Right ventricle myocardium superior (tissue), 1 donor: Measurements from ENCODE around the gene CGB8. TPM values are rescaled to one million over a fixed set of nuclear protein-coding genes. Genes with fewer than 3 reads are reported as not detected.
"Not testable (repeated sequence)": the region's sequence is repeated elsewhere in the genome, so short reads cannot be mapped to it uniquely, and the experiment has no call there.

Source experiments
- ATAC-seq: fragments of 200-7000 bp; cut with Tn5 transposase; one replicate; pipeline ENCODE4 v1.9.1; 2020; ENCODE audit warnings: mild to moderate bottlenecking; ENCODE audit not compliant: poor library complexity
- DNase-seq: peaks from one replicate; pipeline ENCODE4 v3.0.0-alpha.2; 2020
- intact Hi-C: fragments of 100-400 bp; cut with DNase I; formaldehyde crosslinking; loops from one replicate; pipeline ENCODE4 v1.11.2; 2022
- total RNA-seq: library from RNA; stranded (reverse); fragmentation: NEBNext Ultra II Directional; extraction: Animal tissue kit (Norgen Biotek cat#: 25700); gene quantifications from one replicate; pipeline ENCODE4 v1.2.1, GENCODE V29; 2021
- donor health status: DM: no; HTN: yes; CAD: no; lungs with severe emphysema.

CGB8 gene
- total RNA-seq, 1 donor from 2014 or later: not detected

DNA sequence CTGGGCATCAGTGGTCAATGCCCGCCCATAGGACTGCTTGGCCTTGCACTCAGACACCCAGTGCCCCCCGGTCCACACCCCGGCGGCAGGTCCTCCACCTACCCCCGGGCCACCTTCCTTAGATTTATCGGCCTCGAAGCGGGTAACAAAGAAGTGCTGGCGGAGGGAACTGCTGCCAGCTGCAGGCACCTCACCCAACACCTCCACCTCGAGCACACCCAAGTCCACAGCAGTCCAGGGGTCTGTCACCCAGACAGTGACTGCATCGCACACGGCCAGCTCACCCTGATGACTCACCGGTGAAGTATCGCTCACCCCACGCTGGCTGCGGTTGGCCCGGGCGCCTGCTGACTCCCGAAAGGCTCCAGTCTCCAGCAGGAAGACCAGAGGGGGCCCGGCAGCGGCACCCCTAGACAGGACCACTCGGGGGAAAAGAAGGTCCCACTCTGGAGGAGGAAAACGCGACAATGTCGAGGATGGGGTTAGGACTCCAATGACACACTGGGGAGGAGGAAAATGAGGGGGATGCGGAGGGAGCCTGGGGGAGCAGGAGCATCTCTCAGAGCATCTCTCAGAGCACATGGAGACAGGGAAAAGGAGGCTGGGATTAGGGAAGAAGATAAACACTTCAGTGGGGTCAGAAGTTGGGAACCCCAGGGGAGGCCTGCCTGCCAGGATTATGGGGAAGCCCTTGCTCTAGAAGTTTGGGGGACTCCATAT lies 10.2 kb downstream of the CGB8 start:
- intact Hi-C loops, ATAC-seq, DNase-seq: not testable (repeated sequence)

- DNase-seq, intact Hi-C loops, ATAC-seq: not testable (repeated sequence)
Measured at GRCh38 chr19:49038111-49038510, 10.8 kb downstream of the CGB8 start.

DNA sequence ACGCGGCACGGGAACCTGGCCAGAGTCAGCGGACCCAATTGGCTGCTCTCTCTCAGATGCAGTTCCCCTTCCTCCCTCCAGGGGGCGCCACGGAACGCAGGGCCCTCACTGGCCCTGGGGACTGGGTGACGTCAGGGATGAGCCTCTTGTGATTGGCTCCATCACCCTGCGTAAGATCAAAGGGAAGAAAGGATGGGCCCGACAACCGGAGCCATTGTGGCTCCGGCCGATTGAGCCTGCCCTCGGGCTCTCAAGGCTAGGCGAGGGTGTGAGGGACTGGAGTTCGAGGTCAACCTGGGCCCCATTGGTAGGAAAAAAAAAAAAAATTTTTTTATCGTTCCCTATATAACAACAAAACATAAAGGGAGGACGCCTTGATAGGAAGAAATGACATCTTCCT lies 12.1 kb downstream of the CGB8 start, which contains the start of gene CGB1:
TSS of gene CGB1 (minus strand) at position 81 of the 400 bp plus-strand sequence. CDS start 184 bp downstream, outside the sequence.
- not testable (repeated sequence) for ATAC-seq, DNase-seq

DNA sequence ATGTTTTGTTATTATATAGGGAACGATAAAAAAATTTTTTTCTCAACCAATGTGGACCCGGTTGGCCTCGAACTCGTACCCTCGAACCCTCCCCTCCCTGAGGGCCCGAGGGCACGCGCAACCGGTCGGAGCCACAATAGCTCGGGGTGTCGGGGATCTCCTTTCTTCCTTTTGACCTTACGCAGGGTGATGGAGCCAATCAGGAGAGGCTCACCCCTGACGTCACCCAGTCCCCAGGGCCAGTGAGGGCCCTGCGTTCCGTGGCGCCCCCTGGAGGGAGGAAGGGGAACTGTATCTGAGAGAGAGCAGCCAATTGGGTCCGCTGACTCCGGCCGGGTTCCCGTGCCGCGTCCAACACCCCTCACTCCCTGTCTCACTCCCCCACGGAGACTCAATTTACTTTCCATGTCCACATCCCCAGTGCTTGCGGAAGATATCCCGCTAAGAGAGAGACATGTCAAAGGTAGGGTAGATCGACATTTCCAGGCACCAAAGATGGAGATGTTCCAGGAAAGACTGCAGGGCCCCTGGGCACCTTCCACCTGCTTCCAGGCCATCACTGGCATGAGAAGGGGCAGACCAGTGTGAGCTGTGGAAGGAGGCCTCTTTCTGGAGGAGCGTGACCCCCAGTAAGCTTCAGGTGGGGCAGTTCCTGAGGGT lies 17.1 kb downstream of the CGB8 start, which contains the start of gene CGB2:
TSS of gene CGB2 (plus strand) at position 249 of the 660 bp plus-strand sequence. CDS start at position 455, 206 bp downstream.
- intact Hi-C loops, ATAC-seq, DNase-seq: not testable (repeated sequence)

More for the DNA sequence above, 12.1 kb downstream of the CGB8 start, which contains the start of gene CGB1:
- intact Hi-C loops: not testable (repeated sequence)

- intact Hi-C loops, DNase-seq, ATAC-seq: not testable (repeated sequence)
Measured at GRCh38 chr19:49030323-49030722, 18.6 kb downstream of the CGB8 start.

DNA sequence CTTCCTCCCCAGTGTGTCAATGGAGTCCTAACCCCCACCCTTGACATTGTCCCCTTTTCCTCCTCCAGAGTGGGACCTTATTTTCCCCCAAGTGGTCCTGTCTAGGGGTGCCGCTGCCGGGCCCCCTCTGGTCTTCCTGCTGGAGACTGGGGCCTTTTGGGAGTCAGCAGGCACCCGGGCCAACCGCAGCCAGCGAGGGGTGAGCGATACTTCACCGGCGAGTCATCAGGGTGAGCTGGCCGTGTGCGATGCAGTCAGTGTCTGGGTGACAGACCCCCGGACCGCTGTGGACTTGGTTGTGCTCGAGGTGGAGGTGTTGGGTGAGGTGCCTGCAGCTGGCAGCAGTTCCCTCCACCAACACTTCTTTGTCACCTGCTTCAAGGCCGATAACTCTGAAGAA lies 19.2 kb downstream of the CGB8 start:
- intact Hi-C loops, ATAC-seq, DNase-seq: not testable (repeated sequence)

- ATAC-seq, DNase-seq, intact Hi-C loops: not testable (repeated sequence)
Measured at GRCh38 chr19:49028686-49029085, 20.2 kb downstream of the CGB8 start.

GRCh38 chr19:49025599-49025998 lies 23.3 kb downstream of the CGB8 start:
- intact Hi-C loops, DNase-seq, ATAC-seq: not testable (repeated sequence)

- ATAC-seq, intact Hi-C loops, DNase-seq: not testable (repeated sequence)
Measured at GRCh38 chr19:49025088-49025487, 23.8 kb downstream of the CGB8 start.

- DNase-seq, intact Hi-C loops, ATAC-seq: not testable (repeated sequence)
Measured at GRCh38 chr19:49024233-49024632, 24.7 kb downstream of the CGB8 start, which contains the start of gene CGB3. CGB3 (minus strand) TSS chr19:49024333; CDS start chr19:49023971, 362 bp downstream.

GRCh38 chr19:49022116-49022515 lies 26.8 kb downstream of the CGB8 start:
- no peak for DNase-seq
- intact Hi-C loops: no loop called here
- no peak for ATAC-seq

- DNase-seq: no peak
- no peak for ATAC-seq
- intact Hi-C loops: no loop called here
Measured at GRCh38 chr19:49020931-49021895, 27.7 kb downstream of the CGB8 start.

GRCh38 chr19:49020342-49020741 lies 28.6 kb downstream of the CGB8 start:
- DNase-seq: no peak
- no peak for ATAC-seq
- intact Hi-C loops: no loop called here

GRCh38 chr19:49019242-49019932 lies 29.5 kb downstream of the CGB8 start:
- intact Hi-C loops: no loop called here
- ATAC-seq: peak; percentile 81
- peak; percentile 86 for DNase-seq

DNA sequence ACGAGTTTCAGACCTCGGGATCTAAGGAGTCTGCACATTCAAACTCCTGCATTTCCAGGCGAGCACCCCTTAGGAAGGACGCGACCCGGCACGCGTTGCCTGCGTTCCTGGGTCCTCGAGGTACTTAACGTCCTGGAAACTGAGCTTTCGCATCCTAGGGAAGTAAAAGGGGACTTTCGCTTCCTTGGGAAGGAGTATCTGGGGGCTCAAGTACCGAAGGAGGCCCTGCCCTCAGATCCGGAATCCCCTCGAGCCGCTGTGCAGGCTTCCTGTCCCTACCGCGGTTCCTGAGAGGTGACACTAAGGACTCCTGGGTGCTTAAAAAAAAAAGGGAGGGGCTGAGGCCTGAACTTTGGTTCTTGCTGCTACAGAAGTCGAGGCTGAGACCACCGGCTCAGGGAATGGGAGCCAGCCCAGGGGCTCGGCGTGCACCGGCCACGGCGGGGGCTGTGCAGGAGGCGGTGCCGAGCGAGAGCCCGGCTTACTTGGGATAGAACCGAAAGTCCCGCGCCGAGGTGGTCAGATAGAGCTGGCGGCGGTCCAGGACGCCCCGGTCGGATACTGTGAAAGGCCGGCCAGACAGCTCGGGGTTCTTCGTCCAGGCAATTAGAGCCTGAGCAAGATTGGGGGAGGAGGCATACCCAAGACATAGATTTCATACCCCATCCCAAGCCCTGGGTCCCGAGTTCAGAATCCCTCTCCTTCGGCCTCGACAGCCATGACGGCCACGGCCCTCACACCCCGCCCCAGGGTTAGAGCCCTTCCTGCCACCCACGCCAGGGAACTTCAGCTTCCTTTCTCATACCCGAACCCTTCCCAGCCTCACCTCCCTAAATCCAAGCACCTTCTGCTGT lies 30.3 kb downstream of the CGB8 start:
- DNase-seq (peak; percentile 58), ATAC-seq (peak; percentile 36)
- intact Hi-C loops: not testable (repeated sequence)

- intact Hi-C loops: no loop called here
- DNase-seq: peak; percentile 63
- peak; percentile 73 for ATAC-seq
Measured at GRCh38 chr19:49017666-49018351, 31.1 kb downstream of the CGB8 start.
